ENCODE measurements around the gene DCAF6.
"Not testable (repeated sequence)": the region's sequence is repeated elsewhere in the genome, so short reads cannot be mapped to it uniquely, and the experiment has no call there.

DCAF6 gene, protein sequence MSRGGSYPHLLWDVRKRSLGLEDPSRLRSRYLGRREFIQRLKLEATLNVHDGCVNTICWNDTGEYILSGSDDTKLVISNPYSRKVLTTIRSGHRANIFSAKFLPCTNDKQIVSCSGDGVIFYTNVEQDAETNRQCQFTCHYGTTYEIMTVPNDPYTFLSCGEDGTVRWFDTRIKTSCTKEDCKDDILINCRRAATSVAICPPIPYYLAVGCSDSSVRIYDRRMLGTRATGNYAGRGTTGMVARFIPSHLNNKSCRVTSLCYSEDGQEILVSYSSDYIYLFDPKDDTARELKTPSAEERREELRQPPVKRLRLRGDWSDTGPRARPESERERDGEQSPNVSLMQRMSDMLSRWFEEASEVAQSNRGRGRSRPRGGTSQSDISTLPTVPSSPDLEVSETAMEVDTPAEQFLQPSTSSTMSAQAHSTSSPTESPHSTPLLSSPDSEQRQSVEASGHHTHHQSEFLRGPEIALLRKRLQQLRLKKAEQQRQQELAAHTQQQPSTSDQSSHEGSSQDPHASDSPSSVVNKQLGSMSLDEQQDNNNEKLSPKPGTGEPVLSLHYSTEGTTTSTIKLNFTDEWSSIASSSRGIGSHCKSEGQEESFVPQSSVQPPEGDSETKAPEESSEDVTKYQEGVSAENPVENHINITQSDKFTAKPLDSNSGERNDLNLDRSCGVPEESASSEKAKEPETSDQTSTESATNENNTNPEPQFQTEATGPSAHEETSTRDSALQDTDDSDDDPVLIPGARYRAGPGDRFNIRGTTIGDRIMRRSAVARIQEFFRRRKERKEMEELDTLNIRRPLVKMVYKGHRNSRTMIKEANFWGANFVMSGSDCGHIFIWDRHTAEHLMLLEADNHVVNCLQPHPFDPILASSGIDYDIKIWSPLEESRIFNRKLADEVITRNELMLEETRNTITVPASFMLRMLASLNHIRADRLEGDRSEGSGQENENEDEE

DNA sequence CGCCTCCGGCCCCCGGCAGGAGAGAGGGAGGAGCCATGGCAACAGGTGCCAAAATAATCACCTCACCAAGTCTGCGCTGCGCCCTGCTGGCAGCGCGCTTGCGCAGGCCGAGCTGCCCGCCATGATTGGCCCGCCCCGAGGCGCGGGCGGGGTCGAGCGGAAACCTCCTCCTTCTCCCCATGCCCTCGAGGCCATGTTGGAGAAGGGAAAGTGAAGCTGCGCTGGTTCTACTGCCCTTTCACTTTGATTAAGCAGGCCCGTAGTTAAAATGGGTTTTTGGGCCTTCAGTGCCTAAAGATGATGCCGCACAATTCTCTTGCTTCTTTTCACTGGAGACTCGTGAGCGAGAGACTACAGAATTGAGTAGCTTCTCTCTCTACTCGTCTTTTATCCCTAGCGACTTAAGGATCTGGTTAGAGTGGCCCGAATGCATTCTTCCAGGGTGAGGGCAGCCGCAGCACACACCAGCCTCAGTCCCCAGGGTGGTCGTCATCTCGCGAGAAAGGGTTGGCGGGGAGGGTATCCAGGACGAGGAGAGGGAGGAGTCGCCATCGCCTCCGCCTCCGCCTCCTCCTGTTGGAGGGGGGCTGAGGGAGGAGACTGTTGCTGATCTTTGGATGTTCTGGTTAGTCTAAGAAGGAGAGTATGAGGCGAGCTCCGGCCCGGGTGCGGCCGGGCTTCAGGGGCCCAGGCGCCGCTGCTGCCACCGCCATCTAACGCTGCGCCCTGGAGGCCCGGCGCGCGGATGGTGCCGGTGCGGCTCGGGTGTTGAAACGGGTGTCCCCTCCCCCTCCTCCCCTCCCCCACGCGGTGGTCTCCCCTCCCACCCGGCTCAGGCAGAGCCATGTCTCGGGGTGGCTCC is at the start of gene DCAF6:
DCAF6 (plus strand) TSS at position 616 of the 862 bp plus-strand sequence; CDS start at position 845, 229 bp downstream.
- Histone ChIP-seq H3K9me3 (ENCODE audit: insufficient read depth, low read length) (no peaks in the 10 kb centered on the region), H3K9ac (ENCODE audit: low read length) (peak within 1 kb of the TSS; percentile 96), H3K27ac (ENCODE audit: low read length) (peak within 1 kb of the TSS; percentile 91), H4K20me1 (ENCODE audit: insufficient read depth, low read length) (peaks cover 13% of the 10 kb centered on the region; the same call in 1 of the 2 replicates), H3K36me3 (replicated peaks; ENCODE audit: low read depth, low read length) (no peaks in the 10 kb centered on the region), H3K4me2 (ENCODE audit: low read length) (peak within 1 kb of the TSS; percentile 94), H2AFZ (ENCODE audit: low read depth, low read length) (peak within 1 kb of the TSS; percentile 90), H3K27me3 (ENCODE audit: low read depth, low read length) (no peaks in the 10 kb centered on the region), H3K4me3 (ENCODE audit: low read length) (peak within 1 kb of the TSS; percentile 86), H3K79me2 (ENCODE audit: low read length) (peaks cover 68% of the 10 kb centered on the region), H3K4me1 (ENCODE audit: low read length) (peaks cover 23% of the 10 kb centered on the region)
- no peak for TF ChIP-seq EZH2phosphoT487 (IDR thresholded peaks at IDR 0.05; ENCODE audit: low read depth)
- TF ChIP-seq, protein P1, sequence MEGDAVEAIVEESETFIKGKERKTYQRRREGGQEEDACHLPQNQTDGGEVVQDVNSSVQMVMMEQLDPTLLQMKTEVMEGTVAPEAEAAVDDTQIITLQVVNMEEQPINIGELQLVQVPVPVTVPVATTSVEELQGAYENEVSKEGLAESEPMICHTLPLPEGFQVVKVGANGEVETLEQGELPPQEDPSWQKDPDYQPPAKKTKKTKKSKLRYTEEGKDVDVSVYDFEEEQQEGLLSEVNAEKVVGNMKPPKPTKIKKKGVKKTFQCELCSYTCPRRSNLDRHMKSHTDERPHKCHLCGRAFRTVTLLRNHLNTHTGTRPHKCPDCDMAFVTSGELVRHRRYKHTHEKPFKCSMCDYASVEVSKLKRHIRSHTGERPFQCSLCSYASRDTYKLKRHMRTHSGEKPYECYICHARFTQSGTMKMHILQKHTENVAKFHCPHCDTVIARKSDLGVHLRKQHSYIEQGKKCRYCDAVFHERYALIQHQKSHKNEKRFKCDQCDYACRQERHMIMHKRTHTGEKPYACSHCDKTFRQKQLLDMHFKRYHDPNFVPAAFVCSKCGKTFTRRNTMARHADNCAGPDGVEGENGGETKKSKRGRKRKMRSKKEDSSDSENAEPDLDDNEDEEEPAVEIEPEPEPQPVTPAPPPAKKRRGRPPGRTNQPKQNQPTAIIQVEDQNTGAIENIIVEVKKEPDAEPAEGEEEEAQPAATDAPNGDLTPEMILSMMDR (IDR thresholded peaks at IDR 0.05; ENCODE audit: low read depth, low read length), result no peak

- H3K79me2 ChIP-seq (ENCODE audit: low read length); H3K9ac ChIP-seq (ENCODE audit: low read length); H3K27ac ChIP-seq (ENCODE audit: low read length); H4K20me1 ChIP-seq (ENCODE audit: insufficient read depth, low read length); H3K4me3 ChIP-seq (ENCODE audit: low read length); H3K27me3 ChIP-seq (ENCODE audit: low read depth, low read length); H3K36me3 ChIP-seq (replicated peaks; ENCODE audit: low read depth, low read length); H3K9me3 ChIP-seq (ENCODE audit: insufficient read depth, low read length); H3K4me2 ChIP-seq (ENCODE audit: low read length); H3K4me1 ChIP-seq (ENCODE audit: low read length); H2AFZ ChIP-seq (ENCODE audit: low read depth, low read length): not testable (repeated sequence)
These were observed 49.3 kb upstream of the DCAF6 start for GRCh38 chr1:167887187-167887586.

DNA sequence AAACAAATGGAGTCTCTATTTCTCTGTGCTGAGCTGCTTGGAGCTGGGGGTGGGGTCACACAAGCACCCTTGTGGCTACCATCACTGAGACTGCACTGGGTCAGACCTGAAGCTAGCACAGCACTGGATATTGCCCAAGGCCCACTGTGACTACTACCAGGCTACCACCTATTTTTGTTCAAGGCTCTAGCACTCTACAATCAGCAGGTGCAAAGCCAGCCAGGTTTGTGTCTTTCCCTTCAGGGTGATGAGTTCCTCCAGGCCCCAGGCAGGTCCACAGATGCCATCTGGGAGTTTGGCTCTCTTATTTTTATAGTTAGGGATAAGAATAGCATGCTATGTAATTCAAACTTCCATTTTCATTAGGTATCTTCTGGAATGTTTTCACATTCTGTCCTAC is 46.1 kb upstream of the DCAF6 start:
- Histone ChIP-seq H3K4me1 (ENCODE audit: low read length) (no peaks in the 10 kb centered on the region), H3K4me2 (ENCODE audit: low read length) (no peak overlapping the region), H4K20me1 (ENCODE audit: insufficient read depth, low read length) (no peaks in the 10 kb centered on the region), H3K9ac (ENCODE audit: low read length) (no peak overlapping the region), H3K27ac (ENCODE audit: low read length) (no peak overlapping the region), H3K4me3 (ENCODE audit: low read length) (no peak overlapping the region), H3K36me3 (replicated peaks; ENCODE audit: low read depth, low read length) (no peaks in the 10 kb centered on the region), H3K27me3 (ENCODE audit: low read depth, low read length) (no peaks in the 10 kb centered on the region), H3K79me2 (ENCODE audit: low read length) (no peaks in the 10 kb centered on the region), H2AFZ (ENCODE audit: low read depth, low read length) (no peak overlapping the region), H3K9me3 (ENCODE audit: insufficient read depth, low read length) (no peaks in the 10 kb centered on the region)
- no peak for TF ChIP-seq EZH2phosphoT487 (IDR thresholded peaks at IDR 0.05; ENCODE audit: low read depth)
- TF ChIP-seq, protein P1 (IDR thresholded peaks at IDR 0.05; ENCODE audit: low read depth, low read length), result no peak

GRCh38 chr1:167893798-167894197 is 42.7 kb upstream of the DCAF6 start:
- H3K4me1 ChIP-seq (ENCODE audit: low read length), result peaks cover 3% of the 10 kb centered on the region
- TF ChIP-seq, protein P1 (IDR thresholded peaks at IDR 0.05; ENCODE audit: low read depth, low read length), result no peak
- no peak for TF ChIP-seq EZH2phosphoT487 (IDR thresholded peaks at IDR 0.05; ENCODE audit: low read depth)
- H3K79me2 ChIP-seq (ENCODE audit: low read length), result no peaks in the 10 kb centered on the region
- no peaks in the 10 kb centered on the region for H3K36me3 ChIP-seq (replicated peaks; ENCODE audit: low read depth, low read length)
- H3K9ac ChIP-seq (ENCODE audit: low read length), result no peak overlapping the region
- H3K27ac ChIP-seq (ENCODE audit: low read length), result no peak overlapping the region
- no peak overlapping the region for H2AFZ ChIP-seq (ENCODE audit: low read depth, low read length)
- H3K4me2 ChIP-seq (ENCODE audit: low read length), result no peak overlapping the region
- no peaks in the 10 kb centered on the region for H3K9me3 ChIP-seq (ENCODE audit: insufficient read depth, low read length)
- H4K20me1 ChIP-seq (ENCODE audit: insufficient read depth, low read length), result no peaks in the 10 kb centered on the region
- H3K27me3 ChIP-seq (ENCODE audit: low read depth, low read length), result no peaks in the 10 kb centered on the region
- no peak overlapping the region for H3K4me3 ChIP-seq (ENCODE audit: low read length)
